Measurements from ENCODE around the gene SERPINA3.

SERPINA3 gene

DNA sequence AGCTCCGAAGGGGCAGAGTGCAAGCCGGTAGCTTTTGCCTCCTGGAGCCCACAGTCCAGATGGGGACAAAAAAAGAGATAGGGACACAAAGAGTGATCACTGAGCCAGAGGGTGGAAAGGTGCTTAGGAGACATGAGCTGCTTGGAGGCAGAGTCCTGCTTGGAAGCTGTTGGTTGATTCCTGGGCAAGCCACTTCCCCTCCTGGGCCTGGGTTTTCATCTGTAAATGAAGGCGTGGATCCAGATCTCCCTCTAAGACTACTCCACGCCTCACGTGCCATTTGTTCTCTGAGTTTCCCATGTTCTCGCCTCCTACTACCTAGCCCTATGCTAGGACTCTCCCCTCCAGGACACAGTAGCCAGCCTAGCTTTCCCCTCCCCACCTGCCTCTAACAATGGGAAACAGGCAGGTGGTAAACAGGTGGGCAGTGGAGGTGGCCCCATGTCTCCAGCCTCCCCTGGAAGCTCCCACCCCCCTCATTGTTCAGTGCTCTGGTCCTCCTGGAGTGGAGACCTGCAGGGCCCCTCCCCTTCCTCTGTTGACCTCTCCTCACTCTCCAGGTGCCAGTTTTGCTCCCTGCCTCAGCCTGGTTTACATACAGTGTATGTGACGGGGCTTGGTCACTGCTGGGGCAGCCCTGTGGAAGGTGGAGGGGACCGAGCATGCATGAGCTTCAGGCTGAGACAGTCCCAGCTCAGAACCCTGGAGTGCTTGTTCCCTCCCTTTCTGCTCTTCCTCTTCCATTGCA, 3.8 kb downstream of the SERPINA3 start:
- H3K4me3 Mint-ChIP-seq = no peak overlapping the region
- H3K36me3 Mint-ChIP-seq = no peaks in the 10 kb centered on the region
- no peak overlapping the region for H3K27ac Mint-ChIP-seq
- H3K27me3 Mint-ChIP-seq = no peaks in the 10 kb centered on the region
- no peaks in the 10 kb centered on the region for H3K4me1 Mint-ChIP-seq
- peaks cover 8% of the 10 kb centered on the region for H3K9me3 Mint-ChIP-seq

DNA sequence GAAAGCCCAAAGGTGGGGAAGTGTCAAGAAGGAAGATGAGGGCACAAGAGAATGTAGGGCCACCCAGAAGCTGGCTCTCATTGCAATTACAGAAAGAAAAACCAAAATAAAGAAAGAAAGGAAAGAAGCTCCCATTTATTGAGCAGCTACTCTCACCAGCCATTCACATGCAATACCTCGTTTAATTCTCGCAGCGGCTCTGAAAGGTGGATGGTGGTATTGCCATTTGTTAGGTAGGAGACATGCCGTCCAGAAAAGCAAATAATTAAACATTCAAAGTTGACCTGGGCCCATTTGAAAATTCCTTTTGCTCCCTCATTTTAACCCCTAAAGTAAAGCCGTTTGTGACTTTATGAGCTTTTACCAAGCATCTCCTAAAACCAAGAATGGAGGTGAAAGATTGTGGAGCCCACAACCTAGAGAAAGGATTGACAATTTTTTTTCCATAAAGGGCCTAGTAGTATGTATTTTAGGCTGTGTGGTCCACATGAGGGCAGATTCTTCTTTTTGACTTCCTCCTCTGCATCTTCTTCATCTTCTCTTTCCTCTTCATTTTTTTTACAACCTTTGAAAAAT, 5.3 kb downstream of the SERPINA3 start:
- peaks cover 8% of the 10 kb centered on the region for H3K9me3 Mint-ChIP-seq
- no peaks in the 10 kb centered on the region for H3K36me3 Mint-ChIP-seq
- H3K27ac Mint-ChIP-seq = no peak overlapping the region
- H3K4me1 Mint-ChIP-seq = no peaks in the 10 kb centered on the region
- no peak overlapping the region for H3K4me3 Mint-ChIP-seq
- H3K27me3 Mint-ChIP-seq = peaks cover 2% of the 10 kb centered on the region

DNA sequence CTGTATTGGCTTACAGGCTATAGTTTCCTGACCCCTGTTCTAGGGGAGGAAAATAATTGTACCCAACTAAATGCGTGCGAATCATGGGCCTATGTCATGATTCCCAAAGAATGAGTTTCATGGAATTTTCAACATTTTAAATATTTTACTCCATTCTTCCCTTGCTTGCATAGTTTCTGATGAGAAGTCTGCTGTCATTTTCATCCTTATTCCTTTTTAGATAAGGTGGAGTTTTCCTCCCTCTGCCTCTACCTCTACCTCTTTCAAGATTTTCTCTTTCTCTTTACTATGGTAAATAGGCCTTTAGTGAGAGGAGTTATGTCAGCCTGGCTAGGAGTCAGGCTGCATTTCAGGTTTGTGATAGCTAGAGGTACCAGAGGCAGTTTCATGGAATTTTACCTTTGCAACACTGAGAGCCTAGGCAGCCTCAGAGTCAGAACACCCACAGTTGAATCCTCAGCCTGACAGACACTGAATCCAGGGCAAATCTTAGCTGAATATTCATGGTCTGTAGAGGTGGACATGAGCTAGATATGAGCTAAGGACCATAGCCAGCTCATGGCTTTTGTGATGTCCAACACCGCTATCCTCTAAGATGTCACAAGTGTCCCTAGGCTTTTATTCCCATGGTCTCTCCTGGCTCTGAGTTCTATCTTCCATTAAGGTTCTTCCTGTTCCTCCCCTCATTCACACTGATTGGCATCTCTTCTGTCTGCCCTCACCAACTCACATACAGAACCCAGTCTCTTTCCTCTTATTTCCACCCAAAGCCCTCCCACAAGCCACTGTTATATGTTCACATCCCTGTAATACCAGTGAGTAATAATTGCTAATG, 6.0 kb downstream of the SERPINA3 start:
- Mint-ChIP-seq H3K27me3 (peaks cover 2% of the 10 kb centered on the region), H3K36me3 (no peaks in the 10 kb centered on the region), H3K4me3 (no peak overlapping the region), H3K27ac (no peak overlapping the region), H3K9me3 (peaks cover 8% of the 10 kb centered on the region), H3K4me1 (no peaks in the 10 kb centered on the region)

DNA sequence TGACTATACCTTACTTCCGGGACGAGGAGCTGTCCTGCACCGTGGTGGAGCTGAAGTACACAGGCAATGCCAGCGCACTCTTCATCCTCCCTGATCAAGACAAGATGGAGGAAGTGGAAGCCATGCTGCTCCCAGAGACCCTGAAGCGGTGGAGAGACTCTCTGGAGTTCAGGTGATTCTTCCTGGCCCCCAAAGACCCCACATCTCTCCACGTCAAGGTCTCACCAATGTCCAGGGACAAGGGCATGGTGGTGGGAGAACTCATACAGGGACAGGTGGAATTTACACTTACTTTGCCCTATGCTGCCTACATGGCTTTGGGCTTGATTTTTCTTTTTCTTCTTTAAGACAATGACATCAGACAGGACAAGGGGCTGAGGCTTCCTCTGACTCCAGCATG, 7.1 kb downstream of the SERPINA3 start:
- Mint-ChIP-seq H3K27ac (no peak overlapping the region), H3K27me3 (peaks cover 3% of the 10 kb centered on the region), H3K9me3 (peaks cover 8% of the 10 kb centered on the region), H3K4me3 (no peak overlapping the region), H3K4me1 (no peaks in the 10 kb centered on the region), H3K36me3 (no peaks in the 10 kb centered on the region)

DNA sequence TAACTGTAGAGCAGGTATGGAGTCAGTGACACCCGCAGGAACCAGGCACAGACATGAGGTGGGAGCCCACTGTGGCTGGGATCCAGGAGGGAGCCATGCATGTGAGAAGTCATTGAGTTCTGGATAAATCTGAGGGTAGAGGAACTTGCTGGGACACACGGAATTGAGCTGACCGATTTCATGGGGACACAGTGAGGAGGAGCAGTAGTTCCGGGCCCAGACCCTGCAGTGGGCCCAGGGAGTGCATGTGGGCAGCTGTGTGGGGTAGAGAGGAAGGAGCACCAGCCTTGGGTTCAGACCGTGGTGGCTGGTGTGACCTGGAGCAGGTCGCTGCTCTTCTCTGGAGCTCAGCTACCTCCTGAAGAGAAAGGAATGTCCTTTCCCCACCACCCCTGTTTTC, 8.4 kb downstream of the SERPINA3 start:
- H3K9me3 Mint-ChIP-seq = peaks cover 8% of the 10 kb centered on the region
- no peaks in the 10 kb centered on the region for H3K4me1 Mint-ChIP-seq
- H3K27ac Mint-ChIP-seq = no peak overlapping the region
- no peaks in the 10 kb centered on the region for H3K36me3 Mint-ChIP-seq
- no peak overlapping the region for H3K4me3 Mint-ChIP-seq
- peaks cover 3% of the 10 kb centered on the region for H3K27me3 Mint-ChIP-seq

DNA sequence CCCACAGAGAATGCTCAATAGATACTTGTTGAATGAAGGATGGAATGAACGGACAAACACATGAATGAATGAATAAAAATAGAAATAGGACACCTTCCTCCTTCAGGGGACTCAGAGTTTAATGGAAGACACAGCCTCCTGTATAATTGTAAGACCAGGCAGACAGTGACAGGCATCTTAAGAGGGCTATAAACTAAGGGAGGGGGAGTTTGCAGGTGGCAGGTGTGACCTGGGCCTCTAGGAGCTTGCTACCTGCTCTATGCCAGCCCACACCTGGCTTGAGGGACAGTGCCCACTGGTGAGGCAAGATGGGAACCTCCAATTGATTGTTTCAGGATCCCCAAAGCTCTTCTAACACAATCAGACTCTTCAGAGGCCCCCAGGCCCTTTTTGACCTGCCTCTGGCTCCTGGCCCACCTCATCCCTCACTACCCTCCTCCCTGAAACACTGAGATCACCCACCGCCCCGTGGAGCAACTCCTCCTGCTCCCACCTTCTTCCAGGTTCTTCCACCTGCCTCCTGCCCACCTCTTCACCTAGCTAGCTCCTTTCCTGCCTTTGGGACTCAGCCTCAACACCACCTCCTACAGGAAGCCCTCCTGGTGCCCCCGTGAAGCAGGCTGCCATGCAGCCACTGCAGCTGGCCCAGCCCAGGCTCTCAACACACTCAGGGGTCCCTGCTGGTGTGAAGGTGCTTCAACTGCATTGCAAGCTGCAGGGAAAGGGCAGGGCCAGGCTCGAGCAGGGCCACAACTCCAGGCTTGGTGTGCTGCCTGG, 9.4 kb downstream of the SERPINA3 start:
- peaks cover 3% of the 10 kb centered on the region for H3K27me3 Mint-ChIP-seq
- H3K4me3 Mint-ChIP-seq = no peak overlapping the region
- H3K36me3 Mint-ChIP-seq = no peaks in the 10 kb centered on the region
- H3K4me1 Mint-ChIP-seq = no peaks in the 10 kb centered on the region
- peaks cover 8% of the 10 kb centered on the region for H3K9me3 Mint-ChIP-seq
- no peak overlapping the region for H3K27ac Mint-ChIP-seq

DNA sequence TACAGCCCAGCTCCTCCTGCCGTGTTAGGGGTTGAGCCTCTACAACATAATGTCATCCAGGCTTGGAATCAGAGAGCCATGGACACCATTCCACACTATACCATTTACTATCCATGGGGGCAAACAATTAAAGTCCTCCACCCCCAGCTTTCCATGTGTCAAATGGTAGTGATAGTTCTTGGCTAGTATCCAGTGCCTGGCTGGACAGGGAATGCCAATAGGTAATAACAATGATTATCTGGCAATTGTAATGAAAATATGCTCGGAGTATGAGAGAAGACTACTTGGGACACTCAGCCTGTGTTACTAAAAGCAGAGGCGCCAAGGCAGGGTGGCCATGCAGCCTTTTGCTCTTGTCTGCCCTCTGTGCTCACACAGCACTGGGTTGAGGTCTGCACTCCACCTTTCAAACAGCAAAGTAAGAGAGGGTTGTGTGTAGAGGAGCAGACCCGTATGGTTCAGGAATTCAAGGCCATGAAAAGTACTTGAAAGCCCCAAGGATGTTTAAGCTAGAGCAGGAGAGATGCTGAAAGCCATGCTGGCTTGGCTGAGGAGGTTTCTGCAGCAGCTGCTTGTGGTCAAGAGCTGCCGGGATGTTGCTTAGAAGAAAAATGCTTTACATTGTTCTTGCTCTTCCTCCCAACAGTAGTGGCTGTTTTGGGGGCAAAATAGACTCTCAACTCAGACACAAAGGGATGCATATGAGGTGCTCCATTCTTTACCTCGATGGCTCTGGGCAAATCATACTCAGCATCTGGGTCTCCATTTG, 10.6 kb downstream of the SERPINA3 start:
- H3K4me3 Mint-ChIP-seq = no peak overlapping the region
- peaks cover 8% of the 10 kb centered on the region for H3K9me3 Mint-ChIP-seq
- no peaks in the 10 kb centered on the region for H3K4me1 Mint-ChIP-seq

DNA sequence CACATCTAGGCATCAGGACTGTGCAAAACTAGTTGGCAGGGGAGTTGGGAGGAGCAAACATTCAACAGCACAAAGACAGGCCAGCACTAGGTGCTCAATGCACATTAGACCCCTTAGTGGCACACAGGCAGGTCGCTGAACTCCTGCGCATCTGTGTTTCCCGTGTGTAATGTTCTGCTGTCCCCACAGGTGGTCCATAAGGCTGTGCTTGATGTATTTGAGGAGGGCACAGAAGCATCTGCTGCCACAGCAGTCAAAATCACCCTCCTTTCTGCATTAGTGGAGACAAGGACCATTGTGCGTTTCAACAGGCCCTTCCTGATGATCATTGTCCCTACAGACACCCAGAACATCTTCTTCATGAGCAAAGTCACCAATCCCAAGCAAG, 11.2 kb downstream of the SERPINA3 start:
- Mint-ChIP-seq H3K27me3 (peaks cover 3% of the 10 kb centered on the region), H3K9me3 (peaks cover 8% of the 10 kb centered on the region), H3K36me3 (no peaks in the 10 kb centered on the region), H3K4me3 (no peak overlapping the region), H3K4me1 (no peaks in the 10 kb centered on the region), H3K27ac (no peak overlapping the region)

More for the DNA sequence above, 10.6 kb downstream of the SERPINA3 start:
- no peak overlapping the region for H3K27ac Mint-ChIP-seq
- H3K27me3 Mint-ChIP-seq = peaks cover 3% of the 10 kb centered on the region
- no peaks in the 10 kb centered on the region for H3K36me3 Mint-ChIP-seq

DNA sequence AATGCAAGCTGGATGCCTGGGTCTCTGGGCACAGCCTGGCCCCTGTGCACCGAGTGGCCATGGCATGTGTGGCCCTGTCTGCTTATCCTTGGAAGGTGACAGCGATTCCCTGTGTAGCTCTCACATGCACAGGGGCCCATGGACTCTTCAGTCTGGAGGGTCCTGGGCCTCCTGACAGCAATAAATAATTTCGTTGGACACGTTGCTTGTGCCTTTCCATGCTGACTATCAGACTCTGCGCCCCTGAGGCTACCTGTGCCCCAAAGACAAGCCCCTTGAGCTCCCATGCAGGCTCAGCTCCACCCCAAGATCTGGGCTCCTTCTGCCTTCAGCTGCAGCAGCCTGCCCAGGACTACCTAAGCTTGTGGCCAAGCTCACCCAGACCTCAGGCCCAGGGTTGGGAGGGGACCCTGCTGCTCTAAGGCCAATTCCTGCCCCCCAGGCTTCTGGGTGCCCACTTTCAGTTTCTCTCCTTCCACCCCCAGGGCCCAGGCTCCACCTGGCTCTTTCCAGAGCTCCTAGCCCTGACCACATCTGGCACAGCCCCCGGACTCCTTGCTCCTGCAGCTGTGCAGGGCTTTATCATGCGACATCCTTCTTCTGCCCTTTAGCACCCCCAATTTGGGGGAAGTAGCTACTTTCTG, 11.8 kb downstream of the SERPINA3 start:
- H3K27ac Mint-ChIP-seq = no peak overlapping the region
- peaks cover 3% of the 10 kb centered on the region for H3K27me3 Mint-ChIP-seq
- no peaks in the 10 kb centered on the region for H3K4me1 Mint-ChIP-seq
- H3K9me3 Mint-ChIP-seq = peaks cover 3% of the 10 kb centered on the region
- H3K36me3 Mint-ChIP-seq = no peaks in the 10 kb centered on the region
- no peak overlapping the region for H3K4me3 Mint-ChIP-seq

DNA sequence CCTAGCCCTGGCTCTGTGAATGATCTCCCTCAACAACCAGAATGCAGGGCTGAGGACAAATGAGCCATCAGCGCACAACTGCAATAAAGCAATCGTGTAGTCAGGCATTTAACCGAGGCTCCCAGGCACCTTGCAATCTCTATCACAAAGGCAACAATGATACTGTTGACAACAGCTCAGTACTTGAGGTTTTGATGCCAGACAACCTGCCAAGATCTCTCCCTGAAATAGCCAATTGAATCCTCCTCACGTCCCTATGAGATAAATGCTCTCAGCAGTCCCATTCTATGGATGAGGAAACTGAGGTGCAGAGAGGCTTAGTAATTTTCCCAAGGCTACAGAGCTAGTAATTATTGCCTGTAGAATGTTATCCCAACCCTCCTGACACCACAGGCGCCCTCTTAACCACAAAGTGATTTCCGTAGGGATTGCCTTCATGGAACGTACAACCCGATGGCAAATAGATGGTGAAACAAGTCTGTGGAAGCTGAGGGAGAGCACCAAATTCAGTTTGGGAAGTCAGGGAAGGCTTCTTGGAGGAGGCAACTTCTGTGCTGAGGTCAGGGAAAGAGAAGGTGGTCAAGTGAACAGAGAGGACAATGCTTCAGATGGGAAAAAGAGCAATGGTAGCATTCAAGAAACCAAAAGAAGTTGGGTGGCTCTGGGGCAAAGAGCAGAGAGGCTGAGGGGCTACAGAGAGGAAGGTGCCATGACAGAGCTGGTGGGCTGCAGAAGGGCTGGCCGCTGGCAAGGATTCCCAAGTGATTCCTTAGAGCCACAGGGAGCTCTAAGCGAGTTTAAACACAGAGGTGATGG, 12.6 kb downstream of the SERPINA3 start:
- no peaks in the 10 kb centered on the region for H3K9me3 Mint-ChIP-seq
- no peaks in the 10 kb centered on the region for H3K36me3 Mint-ChIP-seq

DNA sequence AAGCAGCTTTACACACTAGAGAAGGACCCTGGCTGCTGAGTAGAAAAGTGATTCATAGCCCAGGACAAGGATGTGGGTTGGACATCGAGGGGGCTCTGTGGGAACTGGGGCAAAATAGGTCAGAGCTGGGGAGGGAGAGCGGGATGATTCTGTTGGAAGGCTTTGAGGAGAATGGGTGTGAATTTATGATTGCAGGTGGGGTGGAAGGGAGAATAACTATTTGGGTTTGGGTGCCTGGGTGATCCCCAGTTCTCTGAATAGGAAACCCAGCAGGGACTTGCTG, 13.1 kb downstream of the SERPINA3 start:
- peaks cover 3% of the 10 kb centered on the region for H3K27me3 Mint-ChIP-seq
- no peak overlapping the region for H3K27ac Mint-ChIP-seq

More for the DNA sequence above, 12.6 kb downstream of the SERPINA3 start:
- H3K4me3 Mint-ChIP-seq = no peak overlapping the region
- no peaks in the 10 kb centered on the region for H3K4me1 Mint-ChIP-seq
- H3K27me3 Mint-ChIP-seq = peaks cover 3% of the 10 kb centered on the region
- no peak overlapping the region for H3K27ac Mint-ChIP-seq

DNA sequence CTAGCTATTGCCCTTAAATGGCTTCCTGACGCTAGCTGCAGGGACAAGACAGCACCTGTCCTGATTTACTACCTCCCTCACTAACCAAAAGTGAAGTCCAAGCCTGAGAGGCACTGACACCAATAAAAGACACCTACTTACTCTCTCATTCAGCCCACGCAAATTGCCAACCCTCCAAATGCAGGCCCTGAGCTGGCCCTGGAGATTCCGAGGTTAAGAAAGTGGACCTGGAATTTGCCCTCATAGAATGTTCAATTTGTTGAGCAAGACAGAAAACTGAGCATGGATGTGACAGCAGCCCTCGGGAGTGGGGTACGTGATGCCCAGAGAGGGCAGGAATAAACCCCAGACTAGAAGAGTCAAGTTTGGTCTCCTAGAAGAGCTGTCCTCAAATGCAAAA, 16.4 kb downstream of the SERPINA3 start:
- H3K27me3 Mint-ChIP-seq = peaks cover 1% of the 10 kb centered on the region
- no peaks in the 10 kb centered on the region for H3K4me1 Mint-ChIP-seq
- H3K9me3 Mint-ChIP-seq = no peaks in the 10 kb centered on the region
- H3K36me3 Mint-ChIP-seq = no peaks in the 10 kb centered on the region
- no peak overlapping the region for H3K4me3 Mint-ChIP-seq
- no peak overlapping the region for H3K27ac Mint-ChIP-seq

More for the DNA sequence above, 13.1 kb downstream of the SERPINA3 start:
- H3K4me1 Mint-ChIP-seq = no peaks in the 10 kb centered on the region
- no peaks in the 10 kb centered on the region for H3K36me3 Mint-ChIP-seq
- no peaks in the 10 kb centered on the region for H3K9me3 Mint-ChIP-seq
- H3K4me3 Mint-ChIP-seq = no peak overlapping the region

DNA sequence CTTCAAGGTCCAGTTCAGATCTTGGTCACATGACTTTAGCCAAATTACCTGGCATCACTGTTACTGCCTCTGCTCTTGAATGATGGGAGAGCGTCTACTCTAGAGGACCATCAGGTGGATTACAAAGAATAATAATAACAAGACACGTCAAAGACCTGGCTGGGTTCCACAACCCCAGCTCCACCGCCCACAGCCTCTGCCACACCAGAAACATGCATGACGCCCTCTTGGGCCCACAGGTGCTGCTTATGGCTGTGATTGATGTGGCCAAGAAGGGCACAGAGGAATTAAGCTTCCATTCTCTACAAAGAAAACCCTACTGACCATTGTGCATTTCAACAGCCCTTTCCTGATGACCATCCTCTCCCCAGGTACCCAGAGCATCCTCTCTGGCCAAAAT, 18.2 kb downstream of the SERPINA3 start:
- Mint-ChIP-seq H3K27me3 (no peaks in the 10 kb centered on the region), H3K27ac (no peak overlapping the region), H3K36me3 (no peaks in the 10 kb centered on the region), H3K4me1 (no peaks in the 10 kb centered on the region), H3K9me3 (no peaks in the 10 kb centered on the region), H3K4me3 (no peak overlapping the region)

DNA sequence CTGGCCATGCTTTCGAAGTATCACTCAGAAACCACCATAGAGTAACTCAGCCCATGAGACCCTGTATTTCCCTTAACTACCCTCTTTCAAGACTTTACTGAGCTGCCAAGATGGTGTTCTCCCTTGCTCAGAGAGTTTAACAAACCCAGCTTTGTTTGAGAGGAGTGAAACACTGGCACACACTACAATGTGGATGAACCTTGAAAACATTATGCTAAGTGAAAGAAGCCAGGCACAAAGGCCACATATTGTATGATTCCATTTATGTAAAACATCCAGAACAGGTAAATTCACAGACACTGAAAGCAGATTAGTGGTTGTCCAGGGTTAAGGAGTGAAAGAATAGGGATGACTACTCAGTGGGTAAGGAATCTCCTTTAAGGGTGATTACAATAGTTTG, 18.9 kb downstream of the SERPINA3 start:
- H3K36me3 Mint-ChIP-seq = no peaks in the 10 kb centered on the region
- no peaks in the 10 kb centered on the region for H3K9me3 Mint-ChIP-seq
- H3K4me1 Mint-ChIP-seq = no peaks in the 10 kb centered on the region
- H3K27me3 Mint-ChIP-seq = no peaks in the 10 kb centered on the region
- H3K27ac Mint-ChIP-seq = no peak overlapping the region
- no peak overlapping the region for H3K4me3 Mint-ChIP-seq
